Measurements from ENCODE around the gene B3GNT7.

B3GNT7 gene

DNA sequence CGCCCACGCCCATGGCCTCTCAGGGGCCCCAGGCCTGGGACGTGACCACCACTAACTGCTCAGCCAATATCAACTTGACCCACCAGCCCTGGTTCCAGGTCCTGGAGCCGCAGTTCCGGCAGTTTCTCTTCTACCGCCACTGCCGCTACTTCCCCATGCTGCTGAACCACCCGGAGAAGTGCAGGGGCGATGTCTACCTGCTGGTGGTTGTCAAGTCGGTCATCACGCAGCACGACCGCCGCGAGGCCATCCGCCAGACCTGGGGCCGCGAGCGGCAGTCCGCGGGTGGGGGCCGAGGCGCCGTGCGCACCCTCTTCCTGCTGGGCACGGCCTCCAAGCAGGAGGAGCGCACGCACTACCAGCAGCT, 2.4 kb downstream of the B3GNT7 start:
- Histone ChIP-seq H3K27me3 (ENCODE audit: low read length) (no peaks in the 10 kb centered on the region), H3K27ac (ENCODE audit: low read depth, low read length) (no peak overlapping the region), H3K36me3 (ENCODE audit: low read length) (no peaks in the 10 kb centered on the region), H3K9me3 (ENCODE audit: insufficient read depth, low read length) (no peaks in the 10 kb centered on the region), H3K79me2 (ENCODE audit: insufficient read depth, low read length) (peaks cover 31% of the 10 kb centered on the region), H2AFZ (ENCODE audit: low read depth, low read length, severe bottlenecking) (no peak overlapping the region), H3K9me2 (replicated peaks; ENCODE audit: insufficient read depth, low read length) (no peaks in the 10 kb centered on the region), H3K9ac (ENCODE audit: low read length) (no peak overlapping the region), H3K4me2 (ENCODE audit: low read depth, low read length, poor library complexity, severe bottlenecking) (no peak overlapping the region), H3F3A (ENCODE audit: insufficient read depth) (peaks cover 22% of the 10 kb centered on the region), H3K4me3 (ENCODE audit: insufficient read depth, low read length, poor library complexity, severe bottlenecking) (no peak overlapping the region), H4K20me1 (ENCODE audit: low read depth, low read length) (no peaks in the 10 kb centered on the region)
- TF ChIP-seq, protein P1, sequence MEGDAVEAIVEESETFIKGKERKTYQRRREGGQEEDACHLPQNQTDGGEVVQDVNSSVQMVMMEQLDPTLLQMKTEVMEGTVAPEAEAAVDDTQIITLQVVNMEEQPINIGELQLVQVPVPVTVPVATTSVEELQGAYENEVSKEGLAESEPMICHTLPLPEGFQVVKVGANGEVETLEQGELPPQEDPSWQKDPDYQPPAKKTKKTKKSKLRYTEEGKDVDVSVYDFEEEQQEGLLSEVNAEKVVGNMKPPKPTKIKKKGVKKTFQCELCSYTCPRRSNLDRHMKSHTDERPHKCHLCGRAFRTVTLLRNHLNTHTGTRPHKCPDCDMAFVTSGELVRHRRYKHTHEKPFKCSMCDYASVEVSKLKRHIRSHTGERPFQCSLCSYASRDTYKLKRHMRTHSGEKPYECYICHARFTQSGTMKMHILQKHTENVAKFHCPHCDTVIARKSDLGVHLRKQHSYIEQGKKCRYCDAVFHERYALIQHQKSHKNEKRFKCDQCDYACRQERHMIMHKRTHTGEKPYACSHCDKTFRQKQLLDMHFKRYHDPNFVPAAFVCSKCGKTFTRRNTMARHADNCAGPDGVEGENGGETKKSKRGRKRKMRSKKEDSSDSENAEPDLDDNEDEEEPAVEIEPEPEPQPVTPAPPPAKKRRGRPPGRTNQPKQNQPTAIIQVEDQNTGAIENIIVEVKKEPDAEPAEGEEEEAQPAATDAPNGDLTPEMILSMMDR (IDR thresholded peaks at IDR 0.05; ENCODE audit: insufficient read depth, low read length, poor library complexity, severe bottlenecking), result no peak
- no peak for TF ChIP-seq EZH2phosphoT487 (conservative IDR thresholded peaks at IDR 0.05; ENCODE audit: low read length)

DNA sequence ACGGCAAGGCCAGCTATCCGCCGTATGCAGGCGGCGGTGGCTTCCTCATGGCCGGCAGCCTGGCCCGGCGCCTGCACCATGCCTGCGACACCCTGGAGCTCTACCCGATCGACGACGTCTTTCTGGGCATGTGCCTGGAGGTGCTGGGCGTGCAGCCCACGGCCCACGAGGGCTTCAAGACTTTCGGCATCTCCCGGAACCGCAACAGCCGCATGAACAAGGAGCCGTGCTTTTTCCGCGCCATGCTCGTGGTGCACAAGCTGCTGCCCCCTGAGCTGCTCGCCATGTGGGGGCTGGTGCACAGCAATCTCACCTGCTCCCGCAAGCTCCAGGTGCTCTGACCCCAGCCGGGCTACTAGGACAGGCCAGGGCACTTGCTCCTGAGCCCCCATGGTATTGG, 3.1 kb downstream of the B3GNT7 start:
- H4K20me1 ChIP-seq (ENCODE audit: low read depth, low read length), result no peaks in the 10 kb centered on the region
- H3K4me3 ChIP-seq (ENCODE audit: insufficient read depth, low read length, poor library complexity, severe bottlenecking), result no peak overlapping the region
- H3F3A ChIP-seq (ENCODE audit: insufficient read depth), result peaks cover 20% of the 10 kb centered on the region
- no peak overlapping the region for H3K27ac ChIP-seq (ENCODE audit: low read depth, low read length)
- H3K4me2 ChIP-seq (ENCODE audit: low read depth, low read length, poor library complexity, severe bottlenecking), result no peak overlapping the region
- no peak overlapping the region for H2AFZ ChIP-seq (ENCODE audit: low read depth, low read length, severe bottlenecking)
- TF ChIP-seq EZH2phosphoT487 (conservative IDR thresholded peaks at IDR 0.05; ENCODE audit: low read length), result no peak
- TF ChIP-seq, protein P1 (IDR thresholded peaks at IDR 0.05; ENCODE audit: insufficient read depth, low read length, poor library complexity, severe bottlenecking), result no peak
- H3K9ac ChIP-seq (ENCODE audit: low read length), result no peak overlapping the region
- H3K36me3 ChIP-seq (ENCODE audit: low read length), result no peaks in the 10 kb centered on the region
- no peaks in the 10 kb centered on the region for H3K9me3 ChIP-seq (ENCODE audit: insufficient read depth, low read length)
- peaks cover 31% of the 10 kb centered on the region for H3K79me2 ChIP-seq (ENCODE audit: insufficient read depth, low read length)
- no peaks in the 10 kb centered on the region for H3K27me3 ChIP-seq (ENCODE audit: low read length)
- no peaks in the 10 kb centered on the region for H3K9me2 ChIP-seq (replicated peaks; ENCODE audit: insufficient read depth, low read length)

DNA sequence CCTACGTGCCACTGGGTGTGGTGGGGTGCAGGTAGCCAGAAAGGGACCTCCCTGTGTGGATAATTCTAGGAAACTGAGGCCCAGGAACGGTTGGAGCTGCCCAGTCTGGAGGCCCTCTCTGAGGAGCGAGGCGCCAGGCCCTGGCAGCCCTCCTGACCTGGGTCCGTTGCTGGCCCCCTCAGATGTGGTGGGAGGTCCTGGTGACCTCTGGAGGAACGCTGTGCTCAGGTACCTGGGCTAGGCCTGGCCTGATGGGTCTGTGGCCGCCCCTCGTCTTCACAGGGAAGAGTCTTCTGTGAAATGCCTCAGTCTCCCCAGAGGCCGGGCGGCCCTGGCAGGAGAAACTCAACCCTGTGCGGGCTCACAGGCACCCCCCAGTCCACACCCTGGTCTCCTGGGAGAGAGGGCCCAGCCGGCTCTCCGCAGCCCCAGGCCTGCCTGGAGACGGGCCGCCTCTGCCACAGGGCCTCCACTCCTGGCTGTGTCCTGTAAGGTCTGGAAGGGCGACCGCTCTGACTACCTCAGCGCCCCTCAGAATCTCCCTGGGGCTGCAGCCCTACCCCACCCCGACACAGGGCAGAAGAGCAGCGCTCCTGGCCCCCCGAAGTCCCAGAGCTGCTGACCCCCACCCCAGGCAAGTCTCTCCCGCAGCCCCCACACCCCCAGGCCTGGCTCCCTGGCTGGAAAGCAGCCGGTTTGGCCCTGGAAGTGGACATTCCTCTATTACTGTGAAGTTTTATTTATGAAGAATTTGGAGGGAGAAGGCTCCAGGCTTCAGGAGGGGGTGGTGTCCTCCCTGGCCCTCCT, 3.7 kb downstream of the B3GNT7 start:
- H3K9me2 ChIP-seq (replicated peaks; ENCODE audit: insufficient read depth, low read length), result no peaks in the 10 kb centered on the region
- H3K9ac ChIP-seq (ENCODE audit: low read length), result no peak overlapping the region
- no peak overlapping the region for H2AFZ ChIP-seq (ENCODE audit: low read depth, low read length, severe bottlenecking)
- no peak overlapping the region for H3K4me2 ChIP-seq (ENCODE audit: low read depth, low read length, poor library complexity, severe bottlenecking)
- no peaks in the 10 kb centered on the region for H4K20me1 ChIP-seq (ENCODE audit: low read depth, low read length)
- H3K27ac ChIP-seq (ENCODE audit: low read depth, low read length), result no peak overlapping the region; the same call in 1 of the 2 replicates
- no peak for TF ChIP-seq EZH2phosphoT487 (conservative IDR thresholded peaks at IDR 0.05; ENCODE audit: low read length)
- TF ChIP-seq, protein P1 (IDR thresholded peaks at IDR 0.05; ENCODE audit: insufficient read depth, low read length, poor library complexity, severe bottlenecking), result no peak
- no peaks in the 10 kb centered on the region for H3K27me3 ChIP-seq (ENCODE audit: low read length)
- H3K9me3 ChIP-seq (ENCODE audit: insufficient read depth, low read length), result no peaks in the 10 kb centered on the region
- H3K4me3 ChIP-seq (ENCODE audit: insufficient read depth, low read length, poor library complexity, severe bottlenecking), result no peak overlapping the region
- peaks cover 31% of the 10 kb centered on the region for H3K79me2 ChIP-seq (ENCODE audit: insufficient read depth, low read length)
- H3F3A ChIP-seq (ENCODE audit: insufficient read depth), result peaks cover 14% of the 10 kb centered on the region
- H3K36me3 ChIP-seq (ENCODE audit: low read length), result no peaks in the 10 kb centered on the region
